Measurements from ENCODE around the gene FAM193B.

The FAM193B gene

GRCh38 chr5:177512736-177513380 is 41.5 kb downstream of the FAM193B start:
- no peak for DNase-seq

DNA sequence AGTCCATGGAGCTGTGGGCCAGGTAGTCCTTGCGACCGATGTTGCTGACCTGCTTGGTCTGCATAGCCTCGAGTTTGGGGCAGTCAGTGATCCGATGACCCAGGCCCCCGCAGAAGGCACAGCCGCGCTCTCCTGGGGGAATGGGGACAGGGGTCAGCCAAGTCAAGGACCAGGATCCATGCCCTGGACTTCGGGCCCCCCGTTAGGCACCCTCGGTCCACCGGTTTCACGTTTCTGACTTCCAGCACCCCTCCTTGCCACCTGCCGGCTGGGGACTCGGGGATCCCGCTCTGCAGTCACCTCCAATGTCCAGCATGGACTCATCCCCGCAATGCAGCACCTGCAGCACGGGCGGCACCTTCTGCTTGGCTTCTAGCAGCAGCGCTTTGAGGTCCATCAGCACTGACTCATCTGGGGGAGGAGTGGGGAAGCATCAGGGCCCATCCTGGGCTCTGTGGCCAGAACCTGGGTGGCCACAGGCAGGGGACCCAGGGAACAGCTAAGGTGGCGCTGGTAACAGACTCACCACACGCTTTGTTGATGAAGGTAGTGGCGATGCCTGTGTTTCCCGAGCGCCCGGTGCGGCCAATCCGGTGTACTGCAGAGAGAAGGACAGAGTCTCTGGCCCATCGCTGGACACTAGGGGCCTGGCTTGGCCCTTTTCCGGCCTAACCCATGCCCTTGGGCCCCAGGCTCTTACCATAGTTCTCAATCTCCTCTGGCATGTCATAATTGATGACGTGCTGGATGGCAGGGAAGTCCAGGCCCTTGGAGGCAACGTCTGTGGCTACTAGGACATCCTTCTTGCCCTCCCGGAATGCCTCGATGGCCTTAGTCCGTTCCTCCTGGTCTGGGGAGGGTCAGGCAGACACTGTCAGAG is 42.3 kb downstream of the FAM193B start:
- no peak for DNase-seq

DNA sequence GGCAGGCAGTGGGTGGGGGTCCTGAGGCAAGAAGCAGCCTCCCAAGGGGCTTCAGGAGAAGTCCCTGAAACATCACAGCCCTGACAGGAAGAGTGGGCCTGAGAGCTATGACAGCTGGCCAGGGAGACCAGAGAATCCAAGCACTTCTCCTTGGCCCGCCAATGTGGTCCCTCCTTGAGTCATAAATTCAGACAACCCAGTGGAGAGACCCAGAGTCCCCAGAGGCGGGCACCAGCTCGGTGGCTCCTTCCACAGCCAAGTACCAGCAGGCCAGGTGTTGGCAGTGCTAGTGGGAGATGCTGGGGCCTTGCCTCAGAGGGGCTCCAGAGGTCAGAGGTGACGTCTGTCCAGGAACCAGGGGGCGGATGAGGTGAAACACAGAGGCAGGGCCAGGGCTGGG is 43.2 kb downstream of the FAM193B start:
- no peak for DNase-seq

GRCh38 chr5:177510567-177511053 is 43.8 kb downstream of the FAM193B start:
- no peak for DNase-seq

DNA sequence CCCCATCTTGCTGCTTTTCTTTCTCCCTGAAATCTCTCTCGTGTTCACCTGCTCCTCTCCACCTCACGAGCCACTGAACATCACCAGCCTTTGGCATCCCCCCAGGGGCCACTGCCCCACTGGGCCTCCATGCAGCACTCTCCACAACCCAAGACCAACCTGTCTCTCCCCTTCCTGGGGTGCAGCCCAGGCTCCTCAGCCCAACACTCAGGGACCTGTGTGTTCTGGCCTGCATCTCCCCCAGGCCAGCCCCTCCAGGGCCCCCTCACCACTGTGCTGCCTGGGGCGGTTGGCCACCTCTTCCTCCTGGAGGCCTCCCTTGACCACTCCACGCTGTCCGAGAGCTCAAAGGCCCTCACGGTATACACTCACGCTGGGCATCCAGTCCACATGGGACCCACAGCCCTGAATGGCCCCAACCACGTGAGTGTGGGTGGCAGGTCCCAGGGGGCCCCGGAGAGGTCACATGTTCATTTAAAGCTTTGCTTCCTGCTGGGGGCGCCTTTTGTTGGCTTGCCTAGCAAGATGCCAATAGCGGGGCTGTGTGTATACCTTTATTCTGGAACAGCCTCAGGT is 44.3 kb downstream of the FAM193B start:
- DNase-seq = no peak

DNA sequence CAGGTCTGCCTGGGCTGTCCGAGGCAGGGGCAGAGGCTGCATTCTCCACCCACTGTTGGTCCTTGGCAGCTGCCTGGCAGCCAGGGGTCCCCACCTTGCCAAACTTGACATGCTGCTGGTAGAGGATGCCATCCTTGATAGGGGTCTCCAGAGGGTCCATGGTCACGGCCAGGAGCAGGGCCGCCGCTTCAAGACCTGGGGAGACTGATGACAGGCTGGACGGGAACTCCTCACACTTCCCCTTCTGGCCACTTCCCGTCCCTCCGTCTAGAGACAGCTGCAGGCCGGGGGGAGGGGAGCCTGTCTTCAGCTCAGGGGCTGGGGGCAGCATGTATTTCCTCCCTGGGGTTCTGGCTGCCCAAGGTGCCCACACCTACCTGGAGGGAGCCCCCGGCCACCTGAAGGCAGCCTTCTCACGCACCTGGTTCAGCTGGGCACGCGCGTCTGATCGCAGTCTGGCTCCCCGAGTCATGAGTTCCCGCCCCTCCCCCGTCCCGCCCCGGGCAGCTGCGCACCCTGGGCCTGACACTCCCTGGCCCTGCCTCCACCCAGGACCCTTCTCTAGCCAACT is 44.9 kb downstream of the FAM193B start, which contains the start of gene DOK3:
TSS of gene DOK3 (minus strand) at position 446 of the 571 bp plus-strand sequence. CDS start at position 160, 286 bp downstream.
- DNase-seq = no peak

DNA sequence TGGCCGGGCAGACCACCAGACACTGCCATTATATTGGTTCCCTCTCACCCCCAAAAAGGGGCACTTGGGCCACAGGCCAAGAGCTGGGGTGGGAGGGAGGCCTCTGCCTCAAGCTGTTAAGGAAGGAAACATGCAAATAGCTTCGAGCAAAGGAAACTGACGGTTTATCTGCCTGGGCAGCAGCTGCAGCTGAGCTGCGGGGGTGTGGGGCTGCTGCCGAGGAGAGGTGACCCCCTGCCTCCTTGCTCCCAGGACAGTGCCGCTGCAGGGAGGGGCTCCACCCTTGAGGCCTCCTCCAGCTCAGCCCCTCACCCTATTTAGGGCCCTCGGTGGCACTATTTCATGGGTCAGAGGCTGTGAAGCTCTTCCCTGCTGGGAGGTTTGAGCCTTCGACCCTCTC is 45.5 kb downstream of the FAM193B start:
- no peak for DNase-seq

- DNase-seq = no peak
These were observed 46.1 kb downstream of the FAM193B start for GRCh38 chr5:177508221-177508611.

DNA sequence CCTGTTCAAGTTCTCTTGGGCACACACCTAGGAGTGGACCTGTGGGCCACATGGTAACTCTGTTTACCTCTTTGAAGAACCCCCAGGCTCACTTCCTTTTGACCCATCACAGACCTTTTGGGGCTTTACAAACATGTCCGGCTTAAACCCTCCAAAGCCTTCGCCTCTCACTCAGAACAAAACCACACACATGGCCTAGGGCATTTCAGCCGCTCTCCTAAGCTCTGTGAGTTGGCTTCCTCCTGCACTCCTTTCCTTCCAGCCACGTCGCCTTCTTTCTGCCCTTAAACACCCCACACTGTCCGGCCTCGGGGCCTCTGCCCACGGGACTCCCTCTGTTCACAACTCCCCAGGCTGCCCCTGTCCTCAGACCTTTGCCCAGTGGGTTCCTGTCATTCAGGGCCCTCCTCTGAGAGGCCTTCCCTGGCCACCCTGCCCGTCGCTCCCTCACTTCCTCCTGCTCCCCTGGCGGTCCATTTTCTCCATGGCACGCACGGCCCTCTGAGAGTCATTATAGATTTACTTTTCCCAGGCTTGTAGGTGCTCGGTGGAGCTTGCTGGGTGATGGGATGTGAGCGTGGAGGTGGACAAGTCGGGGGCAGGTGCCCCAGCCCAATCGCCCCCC is 46.7 kb downstream of the FAM193B start:
- no peak for DNase-seq

GRCh38 chr5:177507165-177507564 is 47.2 kb downstream of the FAM193B start:
- no peak for DNase-seq

- no peak for DNase-seq
These were observed 49.3 kb downstream of the FAM193B start for GRCh38 chr5:177505075-177505474.

- DNase-seq = no peak
These were observed 50.0 kb downstream of the FAM193B start for GRCh38 chr5:177504086-177505056.

- DNase-seq = no peak
These were observed 50.8 kb downstream of the FAM193B start for GRCh38 chr5:177503351-177504085.

DNA sequence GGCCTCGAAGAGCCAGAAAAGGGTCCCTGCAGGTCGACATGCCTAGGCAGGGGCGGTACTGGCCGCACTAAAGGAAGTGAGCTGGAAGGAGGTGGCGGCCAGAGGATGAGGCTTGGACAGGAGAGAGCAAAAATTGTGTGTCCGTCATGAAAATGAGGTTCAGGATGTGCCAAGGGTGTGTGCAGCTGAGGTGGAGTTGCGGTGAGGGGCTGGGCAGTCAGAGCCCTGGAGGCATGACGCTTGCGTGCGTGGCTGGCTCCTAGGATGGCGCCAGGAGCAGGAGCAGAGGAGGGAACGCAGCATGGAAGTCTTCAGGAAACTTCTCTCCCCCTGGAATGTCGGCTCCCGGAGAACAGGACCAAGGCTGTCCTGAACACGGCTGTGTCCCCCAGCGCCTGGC is 51.5 kb downstream of the FAM193B start:
- no peak for DNase-seq

- no peak for DNase-seq
These were observed 52.3 kb downstream of the FAM193B start for GRCh38 chr5:177501874-177502678.

GRCh38 chr5:177500685-177501522 is 53.5 kb downstream of the FAM193B start:
- DNase-seq = peak; percentile 92 to 93

GRCh38 chr5:177499842-177500241 is 54.5 kb downstream of the FAM193B start:
- no peak for DNase-seq

GRCh38 chr5:177498013-177498787 is 56.2 kb downstream of the FAM193B start:
- no peak for DNase-seq
